Measurements from ENCODE around the gene HDAC4.

Gene HDAC4

GRCh38 chr2:239060676-239061075 lies 340.1 kb downstream of the HDAC4 start:
- TF ChIP-seq EZH2phosphoT487 (conservative IDR thresholded peaks at IDR 0.05; ENCODE audit: low read length): no peak
- no peak for TF ChIP-seq CTCF (IDR thresholded peaks at IDR 0.05; ENCODE audit: insufficient read depth, low read length, poor library complexity, severe bottlenecking)
- no peaks in the 10 kb centered on the region for H4K20me1 ChIP-seq (ENCODE audit: low read depth, low read length)

DNA sequence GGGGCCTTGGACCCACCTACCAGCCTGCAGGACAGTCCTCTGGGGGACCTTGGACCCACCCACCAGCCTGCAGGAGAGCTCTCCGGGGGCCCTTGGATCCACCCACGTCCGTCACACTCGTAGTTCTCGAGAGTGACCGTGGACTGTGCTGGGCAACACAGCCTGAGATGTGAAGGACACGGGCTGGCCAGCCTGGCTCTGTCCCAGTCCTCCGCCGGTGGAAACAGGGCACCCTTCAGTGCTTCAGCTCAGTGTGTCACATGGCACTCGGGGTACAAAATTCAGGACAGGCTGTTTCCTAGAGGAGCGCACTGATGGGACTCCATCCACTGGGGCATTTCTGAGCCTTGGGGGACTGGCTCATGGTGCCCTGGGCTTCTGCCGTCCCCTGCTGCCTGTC lies 341.0 kb downstream of the HDAC4 start:
- Histone ChIP-seq H3K4me2 (ENCODE audit: low read depth, low read length, poor library complexity, severe bottlenecking) (no peak overlapping the region), H3K79me2 (ENCODE audit: insufficient read depth, low read length) (no peaks in the 10 kb centered on the region), H2AFZ (ENCODE audit: low read depth, low read length, severe bottlenecking) (no peak overlapping the region), H3K27ac (ENCODE audit: low read depth, low read length) (no peak overlapping the region), H3K27me3 (ENCODE audit: low read length) (no peaks in the 10 kb centered on the region), H3K9me3 (ENCODE audit: insufficient read depth, low read length) (no peaks in the 10 kb centered on the region), H3F3A (ENCODE audit: insufficient read depth) (no peaks in the 10 kb centered on the region), H3K4me3 (ENCODE audit: insufficient read depth, low read length, poor library complexity, severe bottlenecking) (no peak overlapping the region), H3K36me3 (ENCODE audit: low read length) (no peaks in the 10 kb centered on the region), H3K9me2 (replicated peaks; ENCODE audit: insufficient read depth, low read length) (no peaks in the 10 kb centered on the region), H4K20me1 (ENCODE audit: low read depth, low read length) (no peaks in the 10 kb centered on the region), H3K9ac (ENCODE audit: low read length) (no peak overlapping the region)
- TF ChIP-seq CTCF (IDR thresholded peaks at IDR 0.05; ENCODE audit: insufficient read depth, low read length, poor library complexity, severe bottlenecking): no peak
- TF ChIP-seq EZH2phosphoT487 (conservative IDR thresholded peaks at IDR 0.05; ENCODE audit: low read length): no peak

More at GRCh38 chr2:239060676-239061075, 340.1 kb downstream of the HDAC4 start:
- Histone ChIP-seq H3K4me2 (ENCODE audit: low read depth, low read length, poor library complexity, severe bottlenecking) (no peak overlapping the region), H3K9me2 (replicated peaks; ENCODE audit: insufficient read depth, low read length) (no peaks in the 10 kb centered on the region), H2AFZ (ENCODE audit: low read depth, low read length, severe bottlenecking) (no peak overlapping the region), H3K36me3 (ENCODE audit: low read length) (no peaks in the 10 kb centered on the region), H3K9me3 (ENCODE audit: insufficient read depth, low read length) (no peaks in the 10 kb centered on the region), H3F3A (ENCODE audit: insufficient read depth) (no peaks in the 10 kb centered on the region), H3K27me3 (ENCODE audit: low read length) (no peaks in the 10 kb centered on the region), H3K79me2 (ENCODE audit: insufficient read depth, low read length) (no peaks in the 10 kb centered on the region), H3K4me3 (ENCODE audit: insufficient read depth, low read length, poor library complexity, severe bottlenecking) (no peak overlapping the region), H3K27ac (ENCODE audit: low read depth, low read length) (no peak overlapping the region), H3K9ac (ENCODE audit: low read length) (no peak overlapping the region)

DNA sequence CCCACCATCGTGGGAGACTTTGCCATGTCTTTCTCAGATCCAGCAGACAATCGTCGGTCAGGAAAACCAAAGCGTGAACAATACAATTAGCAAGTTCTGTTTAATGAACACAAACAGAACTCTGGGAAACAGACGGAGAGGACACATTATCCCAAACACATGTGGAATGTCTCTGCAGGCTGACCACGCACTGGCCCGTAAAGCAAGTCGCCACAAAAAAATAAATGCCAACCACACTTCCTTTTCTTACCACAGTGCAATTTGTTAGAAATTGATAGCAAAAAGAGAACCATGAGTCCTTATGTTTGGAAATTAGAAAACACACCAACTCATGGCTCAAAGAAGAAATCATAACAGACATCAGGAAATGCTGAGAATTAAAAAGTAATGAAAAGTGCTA lies 342.1 kb downstream of the HDAC4 start:
- no peak overlapping the region for H2AFZ ChIP-seq (ENCODE audit: low read depth, low read length, severe bottlenecking)
- no peaks in the 10 kb centered on the region for H3K9me2 ChIP-seq (replicated peaks; ENCODE audit: insufficient read depth, low read length)
- H3K9me3 ChIP-seq (ENCODE audit: insufficient read depth, low read length): no peaks in the 10 kb centered on the region
- H3K9ac ChIP-seq (ENCODE audit: low read length): no peak overlapping the region
- no peak overlapping the region for H3K27ac ChIP-seq (ENCODE audit: low read depth, low read length)
- H3K27me3 ChIP-seq (ENCODE audit: low read length): no peaks in the 10 kb centered on the region
- no peak for TF ChIP-seq CTCF (IDR thresholded peaks at IDR 0.05; ENCODE audit: insufficient read depth, low read length, poor library complexity, severe bottlenecking)
- no peak for TF ChIP-seq EZH2phosphoT487 (conservative IDR thresholded peaks at IDR 0.05; ENCODE audit: low read length)
- H3K79me2 ChIP-seq (ENCODE audit: insufficient read depth, low read length): no peaks in the 10 kb centered on the region
- H3K4me3 ChIP-seq (ENCODE audit: insufficient read depth, low read length, poor library complexity, severe bottlenecking): no peak overlapping the region
- H4K20me1 ChIP-seq (ENCODE audit: low read depth, low read length): no peaks in the 10 kb centered on the region
- H3K4me2 ChIP-seq (ENCODE audit: low read depth, low read length, poor library complexity, severe bottlenecking): no peak overlapping the region
- no peaks in the 10 kb centered on the region for H3F3A ChIP-seq (ENCODE audit: insufficient read depth)
- H3K36me3 ChIP-seq (ENCODE audit: low read length): no peaks in the 10 kb centered on the region
